AG08396 (cell line): ENCODE measurements around the gene ZBTB9.
"Not testable (repeated sequence)": the region's sequence is repeated elsewhere in the genome, so short reads cannot be mapped to it uniquely, and the experiment has no call there.

Source experiments
- DNase-seq: peaks from one replicate; pipeline ENCODE4 v3.0.0; 2012; ENCODE audit warnings: low spot score, mixed read lengths

Gene ZBTB9

GRCh38 chr6:33466075-33466735 is 11.8 kb downstream of the ZBTB9 start:
- DNase-seq, result no peak

GRCh38 chr6:33467091-33467490 is 12.7 kb downstream of the ZBTB9 start:
- DNase-seq, result no peak

- DNase-seq, result no peak
These were observed 15.3 kb downstream of the ZBTB9 start for GRCh38 chr6:33469661-33470060.

GRCh38 chr6:33477864-33478263 is 23.5 kb downstream of the ZBTB9 start:
- no peak for DNase-seq

- no peak for DNase-seq
These were observed 26.8 kb downstream of the ZBTB9 start for GRCh38 chr6:33481192-33481591.

- DNase-seq, result not testable (repeated sequence)
These were observed 28.2 kb downstream of the ZBTB9 start for GRCh38 chr6:33482620-33483019.

GRCh38 chr6:33483678-33484077 is 29.3 kb downstream of the ZBTB9 start:
- no peak for DNase-seq

GRCh38 chr6:33484673-33485262 is 30.4 kb downstream of the ZBTB9 start:
- DNase-seq, result not testable (repeated sequence)

- not testable (repeated sequence) for DNase-seq
These were observed 31.3 kb downstream of the ZBTB9 start for GRCh38 chr6:33485680-33486079.

GRCh38 chr6:33488339-33488738 is 34.0 kb downstream of the ZBTB9 start:
- no peak for DNase-seq

- DNase-seq, result no peak
These were observed 35.8 kb downstream of the ZBTB9 start for GRCh38 chr6:33490198-33490597.

GRCh38 chr6:33490621-33491020 is 36.2 kb downstream of the ZBTB9 start:
- no peak for DNase-seq

- no peak for DNase-seq
These were observed 37.7 kb downstream of the ZBTB9 start for GRCh38 chr6:33492093-33492492.

GRCh38 chr6:33497157-33497556 is 42.8 kb downstream of the ZBTB9 start:
- no peak for DNase-seq

- no peak for DNase-seq
These were observed 48.1 kb downstream of the ZBTB9 start for GRCh38 chr6:33502486-33502885.

GRCh38 chr6:33504486-33504885 is 50.1 kb downstream of the ZBTB9 start:
- DNase-seq, result no peak

- no peak for DNase-seq
These were observed 51.4 kb downstream of the ZBTB9 start for GRCh38 chr6:33505548-33506370.
